LNCAP (cell line): ENCODE data around the gene PINLYP.

ENCODE experiments used
- TF ChIP-seq, protein P1 (sequence below): fragments of 450-650 bp; IDR thresholded peaks from 2 replicates; pipeline ENCODE4 v1.5.1; 2017; ENCODE audit warnings: mild to moderate bottlenecking

PINLYP gene

DNA sequence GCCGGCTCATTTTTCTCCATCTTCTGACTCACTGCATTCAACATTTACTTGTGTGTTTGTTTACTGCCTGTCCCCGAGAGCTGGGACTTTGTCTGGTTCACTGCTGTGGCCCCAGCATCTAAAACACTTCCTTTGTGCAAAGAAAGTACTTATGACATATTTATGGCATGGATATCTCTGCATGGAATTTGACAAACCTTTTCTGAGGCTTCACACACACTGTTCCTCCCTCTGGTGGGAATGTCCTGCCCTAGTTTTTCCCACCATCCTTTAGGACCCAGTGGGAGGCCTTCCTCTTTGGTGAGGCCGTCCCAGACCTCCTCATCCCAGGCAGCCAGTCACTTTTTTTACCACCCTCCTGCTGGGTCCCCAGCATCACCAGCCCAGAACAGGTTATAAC lies 34.9 kb downstream of the PINLYP start:
- TF ChIP-seq, protein P1, sequence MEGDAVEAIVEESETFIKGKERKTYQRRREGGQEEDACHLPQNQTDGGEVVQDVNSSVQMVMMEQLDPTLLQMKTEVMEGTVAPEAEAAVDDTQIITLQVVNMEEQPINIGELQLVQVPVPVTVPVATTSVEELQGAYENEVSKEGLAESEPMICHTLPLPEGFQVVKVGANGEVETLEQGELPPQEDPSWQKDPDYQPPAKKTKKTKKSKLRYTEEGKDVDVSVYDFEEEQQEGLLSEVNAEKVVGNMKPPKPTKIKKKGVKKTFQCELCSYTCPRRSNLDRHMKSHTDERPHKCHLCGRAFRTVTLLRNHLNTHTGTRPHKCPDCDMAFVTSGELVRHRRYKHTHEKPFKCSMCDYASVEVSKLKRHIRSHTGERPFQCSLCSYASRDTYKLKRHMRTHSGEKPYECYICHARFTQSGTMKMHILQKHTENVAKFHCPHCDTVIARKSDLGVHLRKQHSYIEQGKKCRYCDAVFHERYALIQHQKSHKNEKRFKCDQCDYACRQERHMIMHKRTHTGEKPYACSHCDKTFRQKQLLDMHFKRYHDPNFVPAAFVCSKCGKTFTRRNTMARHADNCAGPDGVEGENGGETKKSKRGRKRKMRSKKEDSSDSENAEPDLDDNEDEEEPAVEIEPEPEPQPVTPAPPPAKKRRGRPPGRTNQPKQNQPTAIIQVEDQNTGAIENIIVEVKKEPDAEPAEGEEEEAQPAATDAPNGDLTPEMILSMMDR, result no peak

DNA sequence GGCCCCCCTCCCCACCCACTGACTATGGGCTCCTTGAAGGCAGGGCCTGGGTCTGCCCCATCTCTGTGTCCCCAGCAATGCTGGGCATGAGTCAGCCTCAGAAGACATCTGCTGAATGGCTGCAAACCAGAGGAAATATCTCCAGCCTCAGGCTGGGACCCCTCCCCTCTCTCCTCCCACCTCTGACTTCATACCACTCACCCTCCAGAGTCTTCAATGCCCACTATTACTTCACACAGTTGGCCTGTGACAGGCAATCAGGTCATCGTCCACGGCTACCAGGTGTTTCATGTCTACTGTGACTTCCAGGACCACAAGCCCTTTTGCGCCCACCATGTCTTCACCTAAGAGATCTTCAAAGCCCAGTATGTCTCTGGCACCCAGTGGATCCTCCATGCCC lies 36.2 kb downstream of the PINLYP start, which contains the start of gene SRRM5:
Gene SRRM5, plus strand, starts transcription at position 301 of the 400 bp plus-strand sequence. Its CDS starts 34 bp downstream, at position 335.
- TF ChIP-seq, protein P1, result no peak

- TF ChIP-seq, protein P1, result no peak
Measured at GRCh38 chr19:43612374-43612773, 36.8 kb downstream of the PINLYP start.

GRCh38 chr19:43616306-43616705 lies 40.7 kb downstream of the PINLYP start:
- TF ChIP-seq, protein P1, result no peak

DNA sequence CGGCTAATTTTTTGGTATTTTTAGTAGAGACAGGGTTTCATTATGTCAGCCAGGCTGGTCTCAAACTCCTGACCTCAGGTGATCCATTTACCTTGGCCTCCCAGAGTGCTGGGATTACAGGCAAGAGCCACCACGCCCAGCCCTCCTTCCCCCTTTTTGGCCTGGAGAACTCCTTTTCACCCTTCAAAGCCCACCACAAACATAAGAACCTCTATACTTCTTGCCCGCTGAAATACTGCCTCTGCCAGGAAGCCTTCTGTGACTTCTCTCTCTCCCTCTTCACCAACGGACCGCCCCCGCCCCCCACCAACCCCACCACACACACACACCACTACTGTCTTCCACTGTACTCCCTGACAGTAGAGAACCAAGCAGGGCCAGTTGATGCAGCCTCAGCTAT lies 41.4 kb downstream of the PINLYP start:
- TF ChIP-seq, protein P1, result no peak

- TF ChIP-seq, protein P1, result no peak
Measured at GRCh38 chr19:43618921-43619261, 43.3 kb downstream of the PINLYP start.

GRCh38 chr19:43619262-43620060 lies 43.9 kb downstream of the PINLYP start, which contains the start of gene ZNF428:
TSS of gene ZNF428 (minus strand) at chr19:43619629. CDS start at chr19:43614304, 5,325 bp downstream.
- TF ChIP-seq, protein P1, result no peak
